ENCODE data around the gene CLEC1B.

DNA sequence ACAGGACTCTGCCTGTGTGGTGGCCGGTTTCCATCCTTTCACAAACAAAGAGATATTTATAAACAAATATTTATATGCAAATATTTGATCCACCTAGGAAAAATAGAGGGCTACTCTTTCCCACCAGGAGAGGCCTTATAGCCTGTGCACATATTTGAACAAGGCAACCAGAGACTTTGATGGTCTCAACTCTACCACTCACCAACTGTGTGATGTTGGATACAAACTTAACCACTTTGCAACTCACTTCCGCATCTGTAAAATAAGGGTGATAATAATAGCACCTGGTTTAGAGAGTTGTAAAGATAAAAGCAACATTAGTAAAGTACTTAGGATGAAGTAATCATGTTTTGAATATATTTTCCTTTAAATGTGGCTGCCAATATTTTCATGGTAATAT lies 29.2 kb downstream of the CLEC1B start:
- TF ChIP-seq, protein P1, sequence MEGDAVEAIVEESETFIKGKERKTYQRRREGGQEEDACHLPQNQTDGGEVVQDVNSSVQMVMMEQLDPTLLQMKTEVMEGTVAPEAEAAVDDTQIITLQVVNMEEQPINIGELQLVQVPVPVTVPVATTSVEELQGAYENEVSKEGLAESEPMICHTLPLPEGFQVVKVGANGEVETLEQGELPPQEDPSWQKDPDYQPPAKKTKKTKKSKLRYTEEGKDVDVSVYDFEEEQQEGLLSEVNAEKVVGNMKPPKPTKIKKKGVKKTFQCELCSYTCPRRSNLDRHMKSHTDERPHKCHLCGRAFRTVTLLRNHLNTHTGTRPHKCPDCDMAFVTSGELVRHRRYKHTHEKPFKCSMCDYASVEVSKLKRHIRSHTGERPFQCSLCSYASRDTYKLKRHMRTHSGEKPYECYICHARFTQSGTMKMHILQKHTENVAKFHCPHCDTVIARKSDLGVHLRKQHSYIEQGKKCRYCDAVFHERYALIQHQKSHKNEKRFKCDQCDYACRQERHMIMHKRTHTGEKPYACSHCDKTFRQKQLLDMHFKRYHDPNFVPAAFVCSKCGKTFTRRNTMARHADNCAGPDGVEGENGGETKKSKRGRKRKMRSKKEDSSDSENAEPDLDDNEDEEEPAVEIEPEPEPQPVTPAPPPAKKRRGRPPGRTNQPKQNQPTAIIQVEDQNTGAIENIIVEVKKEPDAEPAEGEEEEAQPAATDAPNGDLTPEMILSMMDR (IDR thresholded peaks at IDR 0.05): no peak
- no peak for TF ChIP-seq POLR2A (IDR thresholded peaks at IDR 0.05)
